A673 (cell line): ENCODE results near the gene MEGF6.

Experiments
- CTCF ChIP-seq: fragments of 300-800, 200-600 bp; sonication (generic); conservative IDR thresholded peaks from 2 replicates; pipeline ENCODE4 v1.5.1; 2017; ENCODE audit warnings: low read depth, mild to moderate bottlenecking, antibody characterized with exemption, low read length, moderate library complexity, mixed read lengths
- EZH2 ChIP-seq: fragments of 200-600 bp; sonication (generic); IDR thresholded peaks from 2 replicates; pipeline ENCODE4 v1.6.1; 2017; ENCODE audit warnings: borderline replicate concordance, low read depth, mild to moderate bottlenecking, mixed read lengths, antibody characterized with exemption, low read length; ENCODE audit not compliant: poor library complexity, severe bottlenecking

DNA sequence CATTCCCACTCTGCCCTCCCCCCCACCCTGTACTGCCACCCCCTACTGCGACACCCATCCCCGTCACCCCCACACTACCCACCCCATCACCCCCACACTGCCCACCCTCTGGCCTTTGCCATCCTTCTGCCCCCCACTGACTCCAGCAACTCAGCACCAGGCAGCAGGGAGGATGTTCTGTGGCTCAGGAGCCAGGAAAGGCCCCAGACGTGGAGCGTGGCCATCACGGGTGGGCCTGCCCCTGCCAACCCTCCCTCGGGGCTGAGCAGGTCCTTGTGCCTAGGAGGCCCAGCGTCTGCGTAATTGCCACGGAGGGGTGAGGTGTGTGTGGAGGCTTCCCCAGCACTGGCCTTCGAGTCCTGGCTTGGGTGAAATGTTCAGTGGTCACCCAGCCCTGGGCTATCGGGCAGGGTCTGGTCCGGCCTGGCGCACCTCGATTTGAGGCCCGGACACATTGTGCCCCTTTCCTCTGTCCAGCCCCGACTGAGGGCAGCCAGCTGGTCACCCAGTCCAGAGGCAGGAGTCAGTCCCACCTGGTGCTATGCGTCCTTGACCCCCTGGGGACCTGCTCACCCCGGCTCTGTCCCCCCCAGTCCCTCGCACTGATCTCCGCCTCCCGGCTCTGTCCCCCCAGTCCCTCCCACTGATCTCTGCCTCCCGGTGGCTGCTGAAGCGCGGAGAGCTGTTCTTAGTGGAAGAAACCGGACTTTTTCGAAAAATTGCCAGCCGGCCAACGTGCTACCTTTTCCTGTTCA is 133.9 kb downstream of the MEGF6 start:
- TF ChIP-seq CTCF (no peak), EZH2 (no peak)
